GM19099 (cell line): Measurements from ENCODE around the gene C2orf69.

Experiments
- POLR2A ChIP-seq: IDR thresholded peaks from 3 replicates; pipeline ENCODE4 v1.6.1; 2011; ENCODE audit warnings: low read depth; ENCODE audit not compliant: insufficient read length; ENCODE audit errors: extremely low read depth

The C2orf69 gene

DNA sequence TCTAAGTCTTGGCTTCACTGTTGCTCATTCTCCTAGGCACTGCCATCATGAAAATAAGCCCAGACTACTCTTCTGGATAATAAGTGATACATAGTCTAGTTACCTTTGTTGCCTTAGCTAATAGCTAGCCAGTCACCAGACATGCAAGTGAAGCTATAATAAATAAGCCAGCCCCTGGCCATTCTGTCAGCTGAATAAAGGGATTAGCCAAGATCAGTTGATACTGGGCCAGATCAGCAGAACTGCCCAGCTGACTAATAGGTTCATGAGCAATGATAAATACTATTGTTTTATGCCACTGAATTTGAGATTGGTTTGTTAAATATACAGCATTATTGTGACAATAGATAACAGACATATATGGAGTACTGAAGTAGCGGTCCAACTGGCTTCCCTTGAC is 8.0 kb upstream of the C2orf69 start:
- TF ChIP-seq POLR2A = no peak

DNA sequence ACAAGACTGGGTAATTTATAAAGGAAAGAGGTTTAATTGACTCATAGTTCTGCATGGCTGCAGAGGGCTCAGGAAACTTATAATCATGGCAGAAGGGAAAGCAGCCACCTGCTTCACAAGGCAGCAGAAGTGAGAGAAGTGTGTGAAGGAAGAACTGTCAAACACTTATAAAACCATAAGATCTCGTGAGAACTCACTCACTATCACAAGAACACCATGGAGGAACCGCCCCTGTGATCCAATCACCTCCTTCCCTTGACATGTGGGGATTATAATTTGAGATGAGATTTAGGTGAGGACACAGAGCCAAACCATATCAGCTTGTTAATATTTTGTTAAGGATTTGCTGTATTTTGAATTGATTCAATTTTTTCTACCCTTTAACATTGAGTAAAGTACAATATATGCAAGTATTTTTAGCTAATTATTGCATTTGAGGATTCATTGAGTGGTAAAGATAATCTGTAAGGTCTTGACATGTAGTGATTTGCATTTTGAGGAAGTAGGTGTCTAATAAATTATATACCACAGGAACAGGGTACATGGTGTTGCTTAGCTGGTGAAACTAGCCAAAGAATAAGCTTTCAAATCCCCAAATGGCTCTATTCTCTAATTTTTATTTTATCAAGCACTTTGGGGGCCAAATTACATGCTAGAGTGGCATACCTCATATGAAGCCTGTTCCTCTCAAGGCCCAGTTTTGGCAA is 3.9 kb upstream of the C2orf69 start:
- TF ChIP-seq POLR2A = no peak

DNA sequence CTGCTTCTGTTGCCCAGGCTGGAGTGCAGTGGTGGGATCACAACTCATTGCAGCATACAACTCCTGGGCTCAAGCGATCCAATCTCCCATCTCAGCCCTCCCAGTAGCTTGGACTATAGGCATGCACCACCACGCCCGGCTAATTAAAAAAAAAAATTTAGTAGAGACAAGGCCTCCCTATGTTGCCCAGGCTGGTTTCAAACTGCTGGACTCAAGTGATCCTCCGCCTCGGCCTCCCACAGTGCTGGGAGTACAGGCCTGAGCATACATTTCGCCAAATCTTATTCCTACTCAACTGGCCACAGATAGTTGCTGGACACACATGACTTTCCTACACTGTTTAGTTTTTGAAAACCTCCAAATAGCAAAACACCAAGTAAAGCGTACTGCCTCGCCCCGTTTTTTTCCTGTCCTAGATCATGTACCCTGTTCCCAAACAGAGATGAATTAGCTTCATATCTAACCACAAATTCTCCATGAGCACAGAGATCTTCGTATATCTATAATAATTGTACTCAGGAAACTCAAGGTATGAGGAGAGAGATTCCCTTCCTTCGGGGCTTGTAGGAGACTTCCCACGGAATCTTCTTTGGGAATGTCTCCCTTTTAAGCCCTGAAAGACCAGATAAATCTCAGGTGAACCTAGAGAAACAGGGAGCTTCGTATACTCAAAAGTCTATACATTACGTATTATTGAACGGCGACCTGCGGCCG is 598 bp upstream of the C2orf69 start:
- TF ChIP-seq POLR2A = no peak

GRCh38 chr2:199911877-199912161 is 726 bp downstream of the C2orf69 start:
- no peak for TF ChIP-seq POLR2A

DNA sequence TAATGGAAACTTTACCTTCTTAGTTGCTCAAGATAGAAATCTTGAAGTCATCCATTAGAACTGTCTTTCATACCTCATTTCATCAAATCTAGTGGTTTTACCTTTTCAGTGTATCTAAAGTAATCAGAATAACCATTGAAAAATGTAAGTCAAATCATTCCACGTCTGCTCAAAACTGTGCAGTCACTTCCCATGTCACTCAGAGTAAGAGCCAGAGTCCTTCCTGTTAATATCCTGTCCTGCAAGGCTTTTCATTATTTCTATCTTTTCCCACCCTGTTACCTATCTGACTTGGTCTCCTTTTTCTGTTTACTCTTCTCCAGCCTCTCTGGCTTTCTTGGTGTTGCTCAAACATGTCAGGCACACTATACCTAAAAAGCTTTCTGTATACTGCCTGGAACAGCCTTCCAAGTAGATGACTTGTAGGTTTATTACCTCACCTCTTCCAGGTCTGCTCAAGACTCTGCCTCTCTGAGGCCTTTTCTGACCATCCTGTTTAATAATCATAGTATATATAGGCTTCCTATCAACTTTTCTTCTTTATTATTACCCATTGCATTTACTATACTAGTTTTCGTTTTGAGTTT is 3.4 kb downstream of the C2orf69 start:
- no peak for TF ChIP-seq POLR2A

- TF ChIP-seq POLR2A = no peak
Measured at GRCh38 chr2:199916980-199917379, 5.9 kb downstream of the C2orf69 start.

DNA sequence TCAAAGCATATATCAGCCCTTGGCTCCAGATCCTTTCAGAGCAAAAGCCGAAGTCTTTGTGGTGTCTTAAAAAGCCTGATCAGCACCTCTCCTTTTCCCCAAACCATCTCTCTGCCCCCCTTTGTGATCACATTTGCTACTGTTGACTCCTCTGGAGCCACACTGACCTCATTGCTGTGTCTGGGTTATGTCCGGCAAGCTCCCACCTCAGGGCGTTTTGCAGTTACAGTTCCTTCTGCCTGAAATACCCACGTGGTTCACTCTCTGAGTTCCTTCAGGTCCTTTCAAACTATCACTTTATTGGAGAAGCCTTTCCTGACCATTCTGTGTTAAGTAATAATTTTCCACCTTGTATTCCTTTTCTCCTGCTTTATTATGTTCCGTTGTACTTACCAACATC is 11.8 kb downstream of the C2orf69 start:
- no peak for TF ChIP-seq POLR2A

DNA sequence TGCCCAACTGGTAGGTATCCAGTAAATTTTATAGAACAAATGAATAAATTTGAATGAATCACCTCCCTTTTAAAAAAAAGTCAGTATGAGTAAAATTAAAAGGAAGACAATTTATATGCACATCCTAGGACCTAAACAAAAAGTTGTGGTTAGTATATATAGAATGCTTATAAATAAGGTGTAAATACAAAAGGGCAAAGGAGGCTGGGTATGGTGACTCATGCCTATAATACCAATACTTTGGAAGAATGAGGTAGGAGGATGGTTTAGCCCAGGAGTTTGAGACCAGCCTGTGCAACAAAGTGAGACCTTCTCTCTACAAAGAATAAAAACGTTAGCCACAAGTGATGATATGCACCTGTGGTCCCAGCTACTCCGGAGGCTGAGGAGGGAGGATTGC is 12.8 kb downstream of the C2orf69 start:
- TF ChIP-seq POLR2A = no peak

GRCh38 chr2:199926806-199927205 is 15.7 kb downstream of the C2orf69 start:
- no peak for TF ChIP-seq POLR2A

GRCh38 chr2:199928226-199928625 is 17.1 kb downstream of the C2orf69 start:
- no peak for TF ChIP-seq POLR2A

- TF ChIP-seq POLR2A = no peak
Measured at GRCh38 chr2:199928626-199929025, 17.5 kb downstream of the C2orf69 start.

- TF ChIP-seq POLR2A = no peak
Measured at GRCh38 chr2:199929262-199929661, 18.2 kb downstream of the C2orf69 start.

GRCh38 chr2:199932312-199932855 is 21.3 kb downstream of the C2orf69 start:
- no peak for TF ChIP-seq POLR2A

DNA sequence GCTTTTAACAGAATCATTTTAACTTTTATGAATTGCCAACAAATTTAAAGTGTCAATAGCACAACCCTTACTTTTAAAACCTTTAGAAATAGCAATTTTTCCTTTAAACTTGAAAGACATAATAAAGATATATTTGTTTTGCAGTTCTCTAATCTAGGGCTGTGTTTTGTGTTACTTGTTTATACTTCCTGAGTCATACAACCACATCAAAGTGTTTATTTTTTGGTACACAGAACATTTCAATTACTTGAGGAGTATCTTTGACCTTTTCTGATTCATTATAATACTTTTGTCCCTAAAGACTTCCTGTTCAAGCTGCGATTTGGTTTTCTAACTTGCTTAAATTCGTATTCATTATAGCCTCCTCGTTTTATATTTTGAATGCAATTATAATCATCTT is 22.4 kb downstream of the C2orf69 start:
- no peak for TF ChIP-seq POLR2A

DNA sequence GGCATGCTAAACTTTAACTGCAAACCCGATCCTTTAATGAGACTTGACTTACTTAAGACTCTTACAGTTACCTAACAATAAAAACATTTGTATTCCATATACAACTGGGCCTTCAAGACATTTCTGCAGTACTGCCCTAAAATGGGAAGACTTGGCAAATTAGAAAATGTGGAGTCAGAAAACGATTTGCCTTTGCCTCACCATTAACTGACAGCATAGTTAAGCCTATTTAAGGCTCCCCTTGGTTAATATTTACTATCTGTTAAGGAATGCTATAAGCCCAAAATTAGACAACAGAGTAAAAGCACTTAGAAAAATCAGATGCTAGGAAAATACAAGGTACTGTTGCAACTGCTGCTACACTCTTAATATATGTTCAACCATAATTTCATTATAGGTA is 25.5 kb downstream of the C2orf69 start:
- TF ChIP-seq POLR2A = no peak

DNA sequence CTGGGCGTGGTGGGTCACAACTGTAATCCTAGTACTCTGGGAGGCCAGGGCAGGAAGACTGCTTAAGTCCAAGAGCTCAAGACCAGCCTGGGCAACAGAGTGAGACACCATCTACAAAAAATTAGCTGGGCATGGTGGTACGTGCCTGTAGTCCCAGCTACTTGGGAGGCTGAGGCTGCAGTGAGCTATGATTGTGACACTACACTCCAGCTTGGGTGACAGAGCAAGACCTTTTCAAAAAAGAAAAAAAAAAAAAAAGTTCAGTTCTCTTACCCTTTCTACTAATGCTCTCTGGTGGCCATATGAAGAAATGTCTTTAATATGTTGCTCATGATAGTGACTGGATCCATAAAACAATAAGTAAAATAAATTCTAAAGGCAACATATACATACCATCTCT is 29.3 kb downstream of the C2orf69 start:
- no peak for TF ChIP-seq POLR2A
